HepG2 (cell line): ENCODE data around the gene PLD1. TPM values are rescaled to one million over a fixed set of nuclear protein-coding genes. Genes with fewer than 3 reads are reported as not detected.

Source experiments
- ATAC-seq: fragments of 200-7000 bp; cut with Tn5 transposase; 3 replicates; pipeline ENCODE4 v1.9.1; 2020; ENCODE audit warnings: mild to moderate bottlenecking, moderate library complexity
- BruUV-seq: library from RNA; stranded (reverse); fragments of 400-500 nt; replicated peaks from 2 replicates; lab custom pipeline; 2021; lab: Mats Ljungman, UMichigan
- CTCF ChIA-PET: fragments of 300-600 bp; formaldehyde crosslinking; extraction: SDS; loops from one replicate; lab custom pipeline; 2021; ENCODE audit warnings: low total read pairs, inconsistent platforms, low intra/inter-chr PET ratio; lab: Yijun Ruan, JAX
- POLR2A ChIA-PET: fragments of 350-600 bp; sonication (Branson Sonifier 250); formaldehyde crosslinking; loops from one replicate; lab custom pipeline; 2020; ENCODE audit warnings: antibody characterized with exemption, inconsistent platforms; lab: Yijun Ruan, JAX
- DNase-seq: peaks from one replicate; pipeline ENCODE4 v3.0.0-alpha.2; 2015; ENCODE audit warnings: low spot score
- FAIRE-seq: peaks from 3 replicates; lab custom pipeline; 2011; peaks lifted over from hg19 to GRCh38; lab: Jason Lieb, UNC
- H2AFZ ChIP-seq: one replicate; pipeline ENCODE4 v1.6.1; 2011; ENCODE audit warnings: low read length, inconsistent platforms
- H3K27ac ChIP-seq: fragments of 300-600 bp; 3 replicates; pipeline ENCODE4 v1.8.0; 2011; ENCODE audit warnings: mixed run types, mild to moderate bottlenecking, mixed read lengths, low read length, inconsistent platforms; ENCODE audit not compliant: insufficient read depth; ENCODE audit errors: extremely low read length
- H3K27me3 ChIP-seq, 2 experiments: fragments of 200-600 bp in 1 of 2; 2 replicates in 1 of 2; 3 replicates in 1 of 2; pipeline versions ENCODE4 v1.6.0 to v1.8.0; 2011; ENCODE audit warnings: low read length in 2 of 2, mild to moderate bottlenecking in 2 of 2, moderate library complexity in 2 of 2, inconsistent platforms in 1 of 2; ENCODE audit not compliant: insufficient read depth in 2 of 2, control insufficient read depth in 1 of 2
- H3K36me3 ChIP-seq, 2 experiments: fragments of 200-600 bp in 1 of 2; replicated peaks in 1 of 2; 2 replicates in 1 of 2; 3 replicates in 1 of 2; pipeline versions ENCODE4 v1.5.1 to v1.8.0; 2011; ENCODE audit warnings: low read length in 2 of 2, inconsistent platforms in 1 of 2; ENCODE audit not compliant: insufficient read depth in 2 of 2, control insufficient read depth in 1 of 2
- H3K4me1 ChIP-seq: 2 replicates; pipeline ENCODE4 v1.5.1; 2012; ENCODE audit warnings: low read length, inconsistent platforms; ENCODE audit not compliant: insufficient read depth
- H3K4me2 ChIP-seq: 2 replicates; pipeline ENCODE4 v1.6.0; 2011; ENCODE audit warnings: low read depth, low read length, inconsistent platforms
- H3K4me3 ChIP-seq, 3 experiments: fragments of 200-600 bp in 1 of 3; sonication (generic), shearing (Covaris generic) in 1 of 3; replicated peaks in 1 of 3; 2 replicates each; pipeline ENCODE4 v1.5.1; 2011 to 2016; ENCODE audit warnings: low read length in 3 of 3, inconsistent platforms in 2 of 3, low read depth in 2 of 3, mild to moderate bottlenecking in 2 of 3, control low read depth in 1 of 3, mixed read lengths in 1 of 3; ENCODE audit not compliant: insufficient read depth in 1 of 3
- H3K79me2 ChIP-seq: one replicate; pipeline ENCODE4 v1.6.1; 2011; ENCODE audit warnings: low read length, inconsistent platforms; ENCODE audit not compliant: insufficient read depth
- H3K9ac ChIP-seq: 2 replicates; pipeline ENCODE4 v1.6.0; 2011; ENCODE audit warnings: mild to moderate bottlenecking, low read depth, low read length, inconsistent platforms; ENCODE audit not compliant: insufficient read depth
- H3K9me3 ChIP-seq: 2 replicates; pipeline ENCODE4 v1.5.1; 2012; ENCODE audit warnings: mild to moderate bottlenecking, low read length
- H4K20me1 ChIP-seq: 2 replicates; pipeline ENCODE4 v1.6.0; 2011; ENCODE audit warnings: inconsistent platforms, mild to moderate bottlenecking, low read length, moderate library complexity; ENCODE audit not compliant: insufficient read depth
- AKAP8 ChIP-seq: sonication (generic); formaldehyde crosslinking; IDR thresholded peaks from 2 replicates; pipeline ENCODE4 v1.5.1; 2020; ENCODE audit warnings: mild to moderate bottlenecking, missing genetic modification reagents
- JUNB ChIP-seq: sonication (generic); formaldehyde crosslinking; IDR thresholded peaks from 2 replicates; pipeline ENCODE4 v1.8.0; 2022; ENCODE audit warnings: missing genetic modification reagents, mild to moderate bottlenecking, borderline replicate concordance
- MZF1 ChIP-seq: sonication (generic); formaldehyde crosslinking; IDR thresholded peaks from 2 replicates; pipeline ENCODE4 v1.8.1; 2023; ENCODE audit warnings: mild to moderate bottlenecking, missing genetic modification reagents, borderline replicate concordance
- PAX8 ChIP-seq: sonication (generic); formaldehyde crosslinking; IDR thresholded peaks from 2 replicates; pipeline ENCODE4 v1.8.0; 2022; ENCODE audit warnings: mild to moderate bottlenecking, missing genetic modification reagents, borderline replicate concordance
- SMAD9 ChIP-seq: sonication (generic); formaldehyde crosslinking; IDR thresholded peaks from 2 replicates; pipeline ENCODE4 v1.5.1; 2020; ENCODE audit warnings: mild to moderate bottlenecking, missing genetic modification reagents
- SPEN ChIP-seq: sonication (generic); formaldehyde crosslinking; IDR thresholded peaks from 2 replicates; pipeline ENCODE4 v1.5.1; 2020; ENCODE audit warnings: low read depth, mild to moderate bottlenecking, missing genetic modification reagents
- ZNF180 ChIP-seq: sonication (generic); formaldehyde crosslinking; IDR thresholded peaks from 2 replicates; pipeline ENCODE4 v1.4.0; 2020; ENCODE audit warnings: low read depth, missing genetic modification reagents, borderline replicate concordance
- ZNF674 ChIP-seq: sonication (generic); formaldehyde crosslinking; IDR thresholded peaks from 2 replicates; pipeline ENCODE4 v1.5.0; 2020; ENCODE audit warnings: low read depth, mild to moderate bottlenecking, missing genetic modification reagents
- ZNF816 ChIP-seq: sonication (generic); formaldehyde crosslinking; IDR thresholded peaks from 2 replicates; pipeline ENCODE4 v1.8.0; 2022; ENCODE audit warnings: missing genetic modification reagents, mild to moderate bottlenecking, borderline replicate concordance
- ZNF839 ChIP-seq: sonication (generic); formaldehyde crosslinking; IDR thresholded peaks from 2 replicates; pipeline ENCODE4 v1.4.0; 2020; ENCODE audit warnings: missing genetic modification reagents, mild to moderate bottlenecking, borderline replicate concordance
- ZNF841 ChIP-seq: sonication (generic); formaldehyde crosslinking; IDR thresholded peaks from 2 replicates; pipeline ENCODE4 v1.8.1; 2023; ENCODE audit warnings: missing genetic modification reagents, borderline replicate concordance
- WGBS: methylation state at CpG from one replicate; pipeline ENCODE4 v1.1.6; 2017; ENCODE audit warnings: low lambda C conversion rate; 5-methylcytosine and 5-hydroxymethylcytosine counted together
- in situ Hi-C: cut with HindIII; loops from 2 replicates; pipeline ENCODE4 v1.10.0; 2017; ENCODE audit warnings: low pct_unique_long_range_greater_than_20kb; ENCODE audit not compliant: extremely low pct_ligation_motif_present
- intact Hi-C: fragments of 100-400 bp; cut with micrococcal nuclease; formaldehyde crosslinking; loops from one replicate; pipeline ENCODE4 v1.10.0; 2022; ENCODE audit not compliant: unreplicated experiment
- polyA plus RNA-seq, 8 experiments: library from polyadenylated mRNA; depleted of rRNA in 3 of 8; stranded (reverse) in 7 of 8; unstranded in 1 of 8; fragments of >200 nt; fragmentation: Illumina TruSeq in 4 of 8; extraction: Trizol in 4 of 8; gene quantifications; 2 replicates each; pipeline versions ENCODE4 v1.2.1 to v1.2.3, GENCODE V29; 2011 to 2016; ENCODE audit warnings: low read depth in 4 of 8, missing spikeins in 1 of 8, mixed read lengths in 1 of 8; ENCODE audit not compliant: insufficient read depth in 1 of 8
- total RNA-seq, 5 experiments: library from RNA; depleted of rRNA; stranded (reverse); fragments of >200 nt; fragmentation: Illumina TruSeq; extraction: Trizol; gene quantifications; 2 replicates each; pipeline ENCODE4 v1.2.3, GENCODE V29; 2016; ENCODE audit warnings: low read depth in 1 of 5
- TF ChIP-seq, protein P1 (sequence below): sonication (generic); formaldehyde crosslinking; IDR thresholded peaks from 2 replicates; pipeline ENCODE4 v1.9.0; 2021; ENCODE audit warnings: missing genetic modification reagents, mild to moderate bottlenecking, borderline replicate concordance

The PLD1 gene
- total and polyA plus RNA-seq, 2 of the 13 experiments (the other 11 are each of a cell fraction or from before 2014, with no cell fraction given) = 27.1 to 59.4 TPM

DNA sequence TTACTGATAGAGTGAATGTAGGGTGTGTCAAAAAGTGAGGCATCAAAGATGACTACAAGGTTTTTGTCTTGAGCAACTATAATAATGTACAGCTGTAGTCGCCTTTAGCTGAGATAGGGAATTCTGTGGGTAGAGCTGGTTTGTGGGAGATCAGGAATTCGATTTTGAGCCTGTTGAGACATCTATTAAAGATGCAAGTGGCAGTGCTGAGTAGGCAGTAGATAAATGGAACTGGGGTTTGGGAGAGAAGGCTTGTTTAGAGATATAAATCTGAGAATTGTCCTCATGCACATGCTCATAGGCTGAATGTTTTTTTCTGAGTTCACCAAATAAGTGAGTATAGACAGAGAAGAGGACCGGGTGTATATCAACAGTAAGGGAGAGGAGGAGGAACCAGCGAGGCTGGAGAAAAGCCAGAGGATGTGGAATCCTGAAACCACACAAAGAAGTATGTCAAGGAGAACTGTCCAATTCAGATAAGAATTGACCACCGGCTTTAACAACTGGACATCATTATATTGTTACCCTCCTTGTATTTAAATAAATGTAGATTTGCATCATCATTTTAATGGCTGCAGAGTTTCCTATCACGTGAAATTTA, 204.0 kb downstream of the PLD1 start:
- no peak for FAIRE-seq
- Histone ChIP-seq H3K4me3 (no peak overlapping the region), H3K9me3 (no peaks in the 10 kb centered on the region), H3K36me3 (peaks cover 16 to 65% of the 10 kb centered on the region in 2 experiments), H3K4me1 (no peaks in the 10 kb centered on the region), H3K79me2 (no peaks in the 10 kb centered on the region), H3K27ac (no peak overlapping the region), H4K20me1 (0 out of 2 replicates have a peak, but pooled peaks cover 3% of the 10 kb centered on the region), H3K27me3 (no peaks in the 10 kb centered on the region), H3K9ac (no peak overlapping the region), H2AFZ (no peak overlapping the region), H3K4me2 (no peak overlapping the region)
- in situ Hi-C loops (no loop called here), intact Hi-C loops (no loop called here)
- CTCF ChIA-PET = no interaction called here
- 90% methylated on average over 6 of the region's 6 CpGs for WGBS
- POLR2A ChIA-PET = no interaction called here
- no peak for DNase-seq
- no peak for ATAC-seq
- no TSS peak for BruUV-seq
- TF ChIP-seq, protein P1, sequence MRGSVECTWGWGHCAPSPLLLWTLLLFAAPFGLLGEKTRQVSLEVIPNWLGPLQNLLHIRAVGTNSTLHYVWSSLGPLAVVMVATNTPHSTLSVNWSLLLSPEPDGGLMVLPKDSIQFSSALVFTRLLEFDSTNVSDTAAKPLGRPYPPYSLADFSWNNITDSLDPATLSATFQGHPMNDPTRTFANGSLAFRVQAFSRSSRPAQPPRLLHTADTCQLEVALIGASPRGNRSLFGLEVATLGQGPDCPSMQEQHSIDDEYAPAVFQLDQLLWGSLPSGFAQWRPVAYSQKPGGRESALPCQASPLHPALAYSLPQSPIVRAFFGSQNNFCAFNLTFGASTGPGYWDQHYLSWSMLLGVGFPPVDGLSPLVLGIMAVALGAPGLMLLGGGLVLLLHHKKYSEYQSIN (CRISPR knock-in tag) = no peak
- no peak for TF ChIP-seq SPEN (CRISPR knock-in tag)
- no peak for TF ChIP-seq ZNF816
- TF ChIP-seq ZNF180 = no peak
- TF ChIP-seq AKAP8 (CRISPR knock-in tag) = no peak
- no peak for TF ChIP-seq ZNF841 (CRISPR knock-in tag)
- TF ChIP-seq JUNB (CRISPR knock-in tag) = no peak
- TF ChIP-seq ZNF839 (CRISPR knock-in tag) = no peak
- TF ChIP-seq MZF1 = no peak
- TF ChIP-seq ZNF674 (CRISPR knock-in tag) = no peak
- TF ChIP-seq PAX8 (CRISPR knock-in tag) = no peak
- TF ChIP-seq SMAD9 (CRISPR knock-in tag) = no peak
